ENCODE results near the gene PDSS2.

GRCh38 chr6:107171513-107171912 lies 287.9 kb downstream of the PDSS2 start:
- TF ChIP-seq CTCF (IDR thresholded peaks at IDR 0.05; ENCODE audit: insufficient read depth, low read length, poor library complexity, severe bottlenecking) (no peak), EZH2phosphoT487 (conservative IDR thresholded peaks at IDR 0.05; ENCODE audit: low read length) (no peak)

Measured in SU-DHL-6 (cell line).